BE2C (cell line): ENCODE data around the gene ASIP.
"Not testable (repeated sequence)": the region's sequence is repeated elsewhere in the genome, so short reads cannot be mapped to it uniquely, and the experiment has no call there.

Source experiments
- DNase-seq: peaks from one replicate; pipeline ENCODE4 v3.0.0-alpha.2; 2020
- H3K27me3 ChIP-seq: fragments of 250-450 bp; sonication (Bioruptor Pico); 2 replicates; pipeline ENCODE4 v1.5.1; 2020; ENCODE audit warnings: mild to moderate bottlenecking
- H3K36me3 ChIP-seq: fragments of 250-450 bp; sonication (Bioruptor Pico); 2 replicates; pipeline ENCODE4 v1.5.1; 2020; ENCODE audit warnings: mild to moderate bottlenecking
- H3K4me1 ChIP-seq: fragments of 250-450 bp; sonication (Bioruptor Pico); 2 replicates; pipeline ENCODE4 v1.5.1; 2020
- H3K4me3 ChIP-seq: 2 replicates; pipeline ENCODE4 v1.5.1; 2011; ENCODE audit warnings: low read depth, low read length
- H3K9me3 ChIP-seq: fragments of 250-450 bp; sonication (Bioruptor Pico); 2 replicates; pipeline ENCODE4 v1.5.1; 2020
- CTCF ChIP-seq: IDR thresholded peaks from 2 replicates; pipeline ENCODE4 v1.5.1; 2012; ENCODE audit warnings: mild to moderate bottlenecking, low read depth, low read length

The ASIP gene

GRCh38 chr20:34249291-34249690, 8.1 kb downstream of the ASIP start:
- TF ChIP-seq CTCF = no peak
- no peaks in the 10 kb centered on the region for H3K9me3 ChIP-seq
- no peaks in the 10 kb centered on the region for H3K36me3 ChIP-seq
- no peaks in the 10 kb centered on the region for H3K27me3 ChIP-seq
- no peak overlapping the region for H3K4me3 ChIP-seq
- no peak for DNase-seq
- no peaks in the 10 kb centered on the region for H3K4me1 ChIP-seq

DNA sequence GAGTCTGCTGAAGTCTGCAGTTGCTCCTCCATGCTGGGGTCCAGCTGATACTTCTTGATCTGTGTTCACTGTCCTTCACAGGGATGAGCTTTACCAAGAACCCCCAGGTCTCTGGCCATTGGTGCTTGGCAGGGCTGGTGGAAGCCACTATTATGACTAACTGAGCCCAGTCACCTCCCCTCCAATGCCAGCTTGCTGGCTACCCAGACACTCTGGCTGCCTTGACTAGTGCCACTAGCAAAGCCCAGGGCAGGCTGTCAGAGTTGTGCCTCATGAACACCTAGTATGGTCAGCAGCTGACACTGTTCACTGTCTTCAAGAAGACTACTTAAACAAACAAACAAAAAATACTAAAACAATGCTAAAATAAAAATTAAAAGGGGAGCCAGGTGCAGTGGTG, 8.8 kb downstream of the ASIP start:
- DNase-seq = no peak
- Histone ChIP-seq H3K27me3 (no peaks in the 10 kb centered on the region), H3K36me3 (no peaks in the 10 kb centered on the region), H3K4me1 (no peaks in the 10 kb centered on the region), H3K4me3 (no peak overlapping the region), H3K9me3 (no peaks in the 10 kb centered on the region)
- TF ChIP-seq CTCF = no peak

DNA sequence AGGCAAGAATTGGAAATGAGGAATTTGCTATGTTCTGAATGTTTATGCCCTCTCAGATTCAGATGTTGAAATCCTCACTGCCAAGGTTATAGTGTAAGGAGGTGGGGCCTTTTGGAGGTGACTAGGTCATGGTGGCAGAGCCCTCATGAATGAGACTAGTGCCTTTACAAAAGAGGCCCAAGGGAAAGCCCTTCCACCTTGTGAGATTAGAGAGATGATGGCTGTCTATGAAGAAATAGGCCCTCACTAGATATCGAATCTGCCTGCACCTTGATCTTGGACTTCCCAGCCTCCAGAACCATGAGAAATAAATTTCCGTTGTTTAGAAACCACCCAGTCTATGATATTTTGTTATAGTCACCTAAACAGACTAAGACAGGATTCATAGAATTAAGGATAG, 10.4 kb downstream of the ASIP start:
- no peaks in the 10 kb centered on the region for H3K4me1 ChIP-seq
- no peaks in the 10 kb centered on the region for H3K9me3 ChIP-seq
- H3K36me3 ChIP-seq = no peaks in the 10 kb centered on the region
- no peak for TF ChIP-seq CTCF
- H3K27me3 ChIP-seq = no peaks in the 10 kb centered on the region
- DNase-seq = no peak
- H3K4me3 ChIP-seq = no peak overlapping the region

DNA sequence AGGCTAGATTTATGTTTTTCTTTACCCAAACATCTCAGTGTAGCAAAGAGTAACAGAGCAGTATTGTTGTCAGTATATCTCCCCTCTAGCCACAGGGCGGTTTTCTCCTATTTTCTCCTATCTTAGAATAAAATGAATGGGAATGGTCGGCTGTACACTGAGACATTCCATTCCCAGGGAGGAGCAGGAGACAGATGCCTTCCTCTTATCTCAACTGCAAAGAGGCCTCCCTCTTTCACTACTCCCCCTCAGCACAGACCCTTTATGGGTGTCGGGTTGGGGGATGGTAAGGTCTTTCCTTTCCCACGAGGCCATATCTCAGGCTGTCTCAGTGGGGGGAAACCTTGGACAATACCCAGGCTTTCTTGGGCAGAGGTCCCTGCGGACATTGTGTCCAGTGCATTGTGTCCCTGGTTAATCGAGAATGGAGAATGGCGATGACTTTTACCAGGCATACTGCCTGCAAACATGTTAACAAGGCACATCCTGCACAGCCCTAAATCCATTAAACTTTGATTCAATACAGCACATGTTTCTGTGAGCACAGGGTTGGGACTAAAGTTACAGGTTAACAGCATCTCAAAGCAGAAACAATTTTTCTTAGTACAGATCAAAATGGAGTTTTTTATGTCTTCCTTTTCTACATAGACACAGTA, 11.3 kb downstream of the ASIP start:
- not testable (repeated sequence) for H3K9me3 ChIP-seq, H3K27me3 ChIP-seq, DNase-seq, H3K36me3 ChIP-seq, H3K4me1 ChIP-seq, H3K4me3 ChIP-seq

GRCh38 chr20:34254979-34255378, 13.8 kb downstream of the ASIP start:
- H3K4me3 ChIP-seq = no peak overlapping the region
- no peak for DNase-seq

DNA sequence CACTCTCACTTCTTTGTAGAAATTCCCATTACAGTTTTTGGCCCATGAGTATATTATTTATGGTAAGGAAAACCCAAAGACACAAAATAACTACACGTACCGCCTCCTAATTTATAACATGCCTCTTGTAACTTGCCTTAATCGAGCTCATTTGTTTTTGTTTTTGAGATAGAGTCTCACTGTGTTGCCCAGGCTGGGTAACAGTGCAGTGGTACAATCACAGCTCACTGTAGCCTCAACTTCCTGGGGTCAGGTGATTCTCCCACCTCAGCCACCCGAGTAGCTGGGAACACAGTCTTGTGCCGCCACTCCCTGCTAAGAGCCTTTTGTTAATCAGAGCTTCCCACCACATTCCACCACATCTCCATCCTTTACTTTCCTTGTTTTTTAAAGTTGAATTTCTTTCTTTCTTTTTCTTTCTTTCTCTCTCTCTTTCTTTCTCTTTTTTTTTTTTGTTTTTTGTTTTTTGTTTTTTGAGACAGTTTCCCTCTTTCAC, 15.5 kb downstream of the ASIP start:
- no peak for TF ChIP-seq CTCF
- no peak for DNase-seq
- Histone ChIP-seq H3K9me3 (no peaks in the 10 kb centered on the region), H3K27me3 (no peaks in the 10 kb centered on the region), H3K36me3 (no peaks in the 10 kb centered on the region), H3K4me3 (no peak overlapping the region), H3K4me1 (no peaks in the 10 kb centered on the region)

More at GRCh38 chr20:34254979-34255378, 13.8 kb downstream of the ASIP start:
- H3K36me3 ChIP-seq = no peaks in the 10 kb centered on the region
- no peaks in the 10 kb centered on the region for H3K27me3 ChIP-seq
- no peaks in the 10 kb centered on the region for H3K9me3 ChIP-seq
- H3K4me1 ChIP-seq = no peaks in the 10 kb centered on the region
- no peak for TF ChIP-seq CTCF
